Gastroesophageal sphincter (tissue), 4 donors: ENCODE measurements around the gene HIP1R. TPM values are rescaled to one million over a fixed set of nuclear protein-coding genes. Genes with fewer than 3 reads are reported as not detected.

ENCODE experiments used
- ATAC-seq: fragments of 150-250 bp; one replicate; pipeline ENCODE4 v1.9.1; 2016; ENCODE audit warnings: mild to moderate bottlenecking, moderate library complexity
- H3K27ac ChIP-seq, 4 donors: fragments of 200-600 bp; sonication (generic) in 3 of 4; 1 replicate in 3 of 4; 2 replicates in 1 of 4; pipeline ENCODE4 v1.5.1; 2016 to 2019
- H3K27me3 ChIP-seq: fragments of 200-600 bp; sonication (generic); one replicate; pipeline ENCODE4 v1.5.1; 2019
- H3K36me3 ChIP-seq, 2 donors: fragments of 200-600 bp; sonication (generic); one replicate each; pipeline ENCODE4 v1.5.1; 2019; ENCODE audit warnings: control low read depth in 1 of 2
- H3K4me1 ChIP-seq, 3 donors: fragments of 200-600 bp; sonication (generic); 1 replicate in 2 of 3; 2 replicates in 1 of 3; pipeline ENCODE4 v1.5.1; 2016 to 2019; ENCODE audit warnings: control low read depth in 2 of 3
- H3K4me3 ChIP-seq, 2 donors: fragments of 200-600 bp; sonication (generic); one replicate each; pipeline ENCODE4 v1.5.1; 2019; ENCODE audit warnings: mild to moderate bottlenecking in 1 of 2, moderate library complexity in 1 of 2
- H3K9me3 ChIP-seq, 3 donors: fragments of 200-600 bp; sonication (generic); one replicate each; pipeline ENCODE4 v1.5.1; 2017 to 2019; ENCODE audit warnings: control low read depth in 2 of 3
- EP300 ChIP-seq: sonication (generic); formaldehyde crosslinking; IDR thresholded peaks from one replicate; pipeline ENCODE4 v1.6.1; 2017; ENCODE audit warnings: antibody characterized with exemption, mild to moderate bottlenecking
- POLR2A ChIP-seq, 2 donors: fragments of 450-650 bp; IDR thresholded peaks; one replicate each; pipeline ENCODE4 v1.6.1; 2017; ENCODE audit warnings: antibody characterized with exemption in 2 of 2, mild to moderate bottlenecking in 2 of 2, moderate library complexity in 1 of 2
- POLR2AphosphoS5 ChIP-seq: sonication (generic); formaldehyde crosslinking; IDR thresholded peaks from one replicate; pipeline ENCODE4 v1.6.1; 2017; ENCODE audit warnings: antibody characterized with exemption
- WGBS, 2 donors: methylation state at CpG; one replicate each; pipeline ENCODE4 v1.1.5; 2018; ENCODE audit warnings: low coverage in 1 of 2; 5-methylcytosine and 5-hydroxymethylcytosine counted together
- total RNA-seq, 4 donors: library from RNA; depleted of rRNA; stranded (reverse); fragments of >200 nt; gene quantifications; one replicate each; pipeline ENCODE4 v1.1.0, GENCODE V29; 2016
- TF ChIP-seq, protein P1 (sequence below), 4 experiments: fragments of 200-600 bp in 2 of 4; fragments of 450-650 bp in 2 of 4; sonication (generic) in 1 of 4; IDR thresholded peaks; one replicate each; pipeline ENCODE4 v1.5.1; 2017 to 2019; ENCODE audit warnings: antibody characterized with exemption in 4 of 4, mild to moderate bottlenecking in 2 of 4, moderate library complexity in 2 of 4

Gene HIP1R
- total RNA-seq, 4 donors from 2014 or later = 10.2 to 32.5 (median 23.9) TPM

DNA sequence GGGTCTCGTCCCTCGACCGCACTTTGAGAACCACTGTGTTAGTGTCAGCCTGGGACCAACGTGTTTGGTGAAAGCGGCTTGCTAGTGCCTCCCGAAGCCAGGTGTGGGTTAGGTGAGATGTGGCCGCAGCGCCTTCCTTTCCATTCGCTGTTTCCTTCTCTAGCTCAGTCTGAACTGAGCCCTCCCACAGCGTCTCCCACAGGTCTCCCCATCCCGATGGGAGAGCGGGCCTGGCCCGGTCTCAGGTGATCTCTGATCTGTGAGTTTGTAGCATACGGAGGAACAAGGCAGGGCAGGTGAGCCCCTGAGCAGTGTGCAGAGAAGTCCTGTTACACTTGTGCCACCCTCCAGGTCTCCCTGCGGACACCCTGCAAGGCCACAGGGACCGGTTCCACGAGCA is 19.3 kb downstream of the HIP1R start:
- no peak for ATAC-seq
- 70 to 90% methylated on average over 2 of the region's 17 CpGs for WGBS, 2 donors
- Histone ChIP-seq H3K9me3 (no peaks in the 10 kb centered on the region), H3K36me3 (peaks cover 0 to 39% of the 10 kb centered on the region in 2 donors), H3K4me1 (peaks cover 0 to 26% (median 4%) of the 10 kb centered on the region in 3 donors), H3K27me3 (no peaks in the 10 kb centered on the region), H3K4me3 (no peak overlapping the region), H3K27ac (no peak overlapping the region)
- no peak for TF ChIP-seq POLR2A (IDR thresholded peaks at IDR 0.05)

DNA sequence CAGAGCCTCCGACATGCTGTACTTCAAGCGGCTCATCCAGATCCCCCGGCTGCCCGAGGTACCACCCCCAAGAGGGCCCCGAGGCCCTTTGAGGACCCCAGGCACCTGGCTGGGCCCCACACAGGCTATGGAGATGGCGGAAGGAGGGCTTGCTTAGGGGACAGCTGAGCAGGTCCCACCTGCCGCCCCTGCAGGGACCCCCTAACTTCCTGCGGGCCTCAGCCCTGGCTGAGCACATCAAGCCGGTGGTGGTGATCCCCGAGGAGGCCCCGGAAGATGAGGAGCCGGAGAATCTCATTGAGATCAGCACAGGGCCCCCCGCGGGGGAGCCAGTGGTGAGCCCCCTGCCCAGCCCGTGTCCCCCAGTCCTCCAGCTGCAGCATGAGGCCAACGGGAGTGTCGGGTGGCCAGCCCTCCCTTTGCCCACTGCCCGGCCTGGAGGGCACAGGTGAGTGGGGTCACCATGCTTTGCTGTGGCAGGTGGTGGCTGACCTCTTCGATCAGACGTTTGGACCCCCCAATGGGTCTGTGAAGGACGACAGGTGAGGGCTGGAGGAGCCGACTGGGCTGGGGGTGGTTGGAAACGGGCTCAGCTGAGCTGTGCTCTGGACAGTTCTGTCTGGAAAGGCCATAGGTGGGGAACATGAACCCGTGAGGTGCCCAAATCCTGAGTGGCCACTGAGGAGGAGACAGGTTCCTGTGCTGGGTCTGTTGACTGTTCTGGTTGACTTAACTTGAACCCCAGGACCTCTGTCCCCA is 20.0 kb downstream of the HIP1R start:
- no peak overlapping the region for H3K27ac ChIP-seq
- peaks cover 0 to 31% (median 7%) of the 10 kb centered on the region in 3 donors for H3K4me1 ChIP-seq
- peaks cover 0 to 44% of the 10 kb centered on the region in 2 donors for H3K36me3 ChIP-seq
- WGBS, 2 donors = 53% methylated on average over 2 of the region's 24 CpGs; no CpG with 5 or more reads in 1 of the 2 donors
- TF ChIP-seq, protein P1, sequence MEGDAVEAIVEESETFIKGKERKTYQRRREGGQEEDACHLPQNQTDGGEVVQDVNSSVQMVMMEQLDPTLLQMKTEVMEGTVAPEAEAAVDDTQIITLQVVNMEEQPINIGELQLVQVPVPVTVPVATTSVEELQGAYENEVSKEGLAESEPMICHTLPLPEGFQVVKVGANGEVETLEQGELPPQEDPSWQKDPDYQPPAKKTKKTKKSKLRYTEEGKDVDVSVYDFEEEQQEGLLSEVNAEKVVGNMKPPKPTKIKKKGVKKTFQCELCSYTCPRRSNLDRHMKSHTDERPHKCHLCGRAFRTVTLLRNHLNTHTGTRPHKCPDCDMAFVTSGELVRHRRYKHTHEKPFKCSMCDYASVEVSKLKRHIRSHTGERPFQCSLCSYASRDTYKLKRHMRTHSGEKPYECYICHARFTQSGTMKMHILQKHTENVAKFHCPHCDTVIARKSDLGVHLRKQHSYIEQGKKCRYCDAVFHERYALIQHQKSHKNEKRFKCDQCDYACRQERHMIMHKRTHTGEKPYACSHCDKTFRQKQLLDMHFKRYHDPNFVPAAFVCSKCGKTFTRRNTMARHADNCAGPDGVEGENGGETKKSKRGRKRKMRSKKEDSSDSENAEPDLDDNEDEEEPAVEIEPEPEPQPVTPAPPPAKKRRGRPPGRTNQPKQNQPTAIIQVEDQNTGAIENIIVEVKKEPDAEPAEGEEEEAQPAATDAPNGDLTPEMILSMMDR (IDR thresholded peaks at IDR 0.05) = no peak
- TF ChIP-seq POLR2AphosphoS5 (no peak), EP300 (no peak), POLR2A (IDR thresholded peaks at IDR 0.05) (no peak)
- H3K27me3 ChIP-seq = no peaks in the 10 kb centered on the region
- H3K4me3 ChIP-seq = no peak overlapping the region
- no peak for ATAC-seq
- H3K9me3 ChIP-seq = no peaks in the 10 kb centered on the region

DNA sequence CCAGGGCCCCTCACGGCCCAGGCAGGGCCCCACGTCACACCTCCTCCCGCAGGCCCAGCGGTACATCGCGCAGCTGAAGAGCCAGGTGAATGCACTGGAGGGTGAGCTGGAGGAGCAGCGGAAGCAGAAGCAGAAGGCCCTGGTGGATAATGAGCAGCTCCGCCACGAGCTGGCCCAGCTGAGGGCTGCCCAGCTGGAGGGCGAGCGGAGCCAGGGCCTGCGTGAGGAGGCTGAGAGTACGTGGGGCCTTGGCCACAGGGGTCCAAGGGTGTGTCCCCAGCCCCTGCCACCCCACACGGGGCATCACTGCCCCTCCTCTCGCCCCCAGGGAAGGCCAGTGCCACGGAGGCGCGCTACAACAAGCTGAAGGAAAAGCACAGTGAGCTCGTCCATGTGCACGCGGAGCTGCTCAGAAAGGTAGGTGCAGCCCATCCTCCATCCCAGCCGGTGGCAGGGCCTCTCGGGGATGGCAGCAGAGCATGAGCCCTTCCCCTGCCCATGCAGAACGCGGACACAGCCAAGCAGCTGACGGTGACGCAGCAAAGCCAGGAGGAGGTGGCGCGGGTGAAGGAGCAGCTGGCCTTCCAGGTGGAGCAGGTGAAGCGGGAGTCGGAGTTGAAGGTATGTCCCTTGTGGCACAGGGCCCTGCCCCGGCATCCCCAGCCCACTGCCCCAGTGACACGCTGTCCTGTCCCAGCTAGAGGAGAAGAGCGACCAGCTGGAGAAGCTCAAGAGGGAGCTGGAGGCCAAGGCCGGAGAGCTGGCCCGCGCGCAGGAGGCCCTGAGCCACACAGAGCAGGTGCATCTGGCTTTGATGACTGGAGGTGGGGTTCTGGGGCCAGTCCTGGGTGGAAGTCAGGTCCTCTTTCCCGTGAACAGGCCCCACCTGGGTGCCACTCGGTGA is 20.9 kb downstream of the HIP1R start:
- no peaks in the 10 kb centered on the region for H3K9me3 ChIP-seq
- H3K27ac ChIP-seq = no peak overlapping the region
- no peak for ATAC-seq
- no peaks in the 10 kb centered on the region for H3K27me3 ChIP-seq
- no peak overlapping the region for H3K4me3 ChIP-seq
- peaks cover 0 to 38% (median 12%) of the 10 kb centered on the region in 3 donors for H3K4me1 ChIP-seq
- H3K36me3 ChIP-seq = peaks cover 0 to 46% of the 10 kb centered on the region in 2 donors
- no peak for TF ChIP-seq POLR2AphosphoS5
- TF ChIP-seq, protein P1 (IDR thresholded peaks at IDR 0.05) = no peak
- TF ChIP-seq EP300 = no peak
- no peak for TF ChIP-seq POLR2A (IDR thresholded peaks at IDR 0.05)
- no CpG with 5 or more reads among the region's 40 CpGs for WGBS, 2 donors

DNA sequence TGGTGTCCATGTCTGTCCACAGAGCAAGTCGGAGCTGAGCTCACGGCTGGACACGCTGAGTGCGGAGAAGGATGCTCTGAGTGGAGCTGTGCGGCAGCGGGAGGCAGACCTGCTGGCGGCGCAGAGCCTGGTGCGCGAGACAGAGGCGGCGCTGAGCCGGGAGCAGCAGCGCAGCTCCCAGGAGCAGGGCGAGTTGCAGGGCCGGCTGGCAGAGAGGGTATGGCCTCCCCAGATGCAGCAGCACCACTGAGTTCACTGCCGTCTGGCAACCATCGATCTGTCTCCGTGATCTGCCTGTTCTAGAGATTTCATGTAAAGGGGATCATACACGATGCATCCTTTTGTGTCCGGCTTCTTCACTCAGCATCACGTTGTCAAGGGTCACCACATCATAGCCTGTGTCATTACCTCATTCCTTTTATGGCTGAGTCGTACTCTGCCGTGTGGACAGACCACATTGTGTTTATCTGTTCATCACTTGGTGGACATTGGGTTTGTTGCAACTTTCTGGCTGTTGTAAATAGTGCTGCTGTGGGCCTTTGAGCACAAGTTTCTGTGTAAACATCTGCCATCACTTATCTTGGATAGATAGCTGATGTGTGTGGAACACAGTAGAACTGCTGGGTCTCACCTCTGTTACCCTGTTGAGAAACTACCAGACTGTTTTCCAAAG is 21.9 kb downstream of the HIP1R start:
- Histone ChIP-seq H3K36me3 (peaks cover 0 to 48% of the 10 kb centered on the region in 2 donors), H3K4me3 (no peak overlapping the region), H3K27ac (no peak overlapping the region), H3K27me3 (no peaks in the 10 kb centered on the region), H3K4me1 (peaks cover 0 to 39% (median 19%) of the 10 kb centered on the region in 3 donors), H3K9me3 (no peaks in the 10 kb centered on the region)
- TF ChIP-seq, protein P1 (IDR thresholded peaks at IDR 0.05) = no peak
- TF ChIP-seq POLR2AphosphoS5 (no peak), POLR2A (IDR thresholded peaks at IDR 0.05) (no peak), EP300 (no peak)
- ATAC-seq = no peak
- 57 to 77% methylated on average over 3 to 21 of the region's 24 CpGs for WGBS, 2 donors

DNA sequence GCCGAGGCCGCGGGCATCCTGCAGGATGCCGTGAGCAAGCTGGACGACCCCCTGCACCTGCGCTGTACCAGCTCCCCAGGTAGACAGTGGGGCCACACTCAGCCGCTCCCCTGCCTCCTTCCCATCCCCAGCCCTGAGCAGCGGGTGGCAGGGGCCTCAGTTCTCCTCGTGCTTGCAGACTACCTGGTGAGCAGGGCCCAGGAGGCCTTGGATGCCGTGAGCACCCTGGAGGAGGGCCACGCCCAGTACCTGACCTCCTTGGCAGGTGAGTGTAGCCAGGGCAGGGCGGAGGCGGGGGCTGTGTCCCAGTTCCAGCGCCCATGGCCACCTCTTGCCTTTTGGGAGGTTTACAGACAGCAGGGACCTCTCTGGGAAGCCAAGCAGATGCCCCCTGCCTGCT is 22.9 kb downstream of the HIP1R start:
- TF ChIP-seq POLR2A (IDR thresholded peaks at IDR 0.05) = no peak
- TF ChIP-seq, protein P1 (IDR thresholded peaks at IDR 0.05) = no peak
- no peak for TF ChIP-seq POLR2AphosphoS5
- no peak for TF ChIP-seq EP300
- no peak for ATAC-seq
- Histone ChIP-seq H3K27me3 (no peaks in the 10 kb centered on the region), H3K4me1 (peaks cover 0 to 39% (median 21%) of the 10 kb centered on the region in 3 donors), H3K9me3 (no peaks in the 10 kb centered on the region), H3K4me3 (no peak overlapping the region), H3K27ac (no peak overlapping the region), H3K36me3 (peaks cover 0 to 48% of the 10 kb centered on the region in 2 donors)
- WGBS, 2 donors = no CpG with 5 or more reads among the region's 14 CpGs
